ENCODE data around the gene PXMP4. TPM values are rescaled to one million over a fixed set of nuclear protein-coding genes. Genes with fewer than 3 reads are reported as not detected.

Gene PXMP4
- total RNA-seq, 2 experiments from 2014 or later: 3.6 to 4.1 TPM

GRCh38 chr20:33725607-33726264 is 5.6 kb upstream of the PXMP4 start:
- H3K36me3 Mint-ChIP-seq (ENCODE audit: low read depth): no peaks in the 10 kb centered on the region
- no peak overlapping the region for H3K27ac Mint-ChIP-seq
- H3K4me3 ChIP-seq (ENCODE audit: low read length): no peak overlapping the region
- ChIA-PET CTCF (no interaction called here), POLR2A (no interaction called here)
- no peaks in the 10 kb centered on the region for H3K27me3 ChIP-seq (ENCODE audit: control insufficient read depth in 1 of 2, insufficient read depth in 2 of 2, low read length in 2 of 2)
- no peak overlapping the region for H3K4me3 Mint-ChIP-seq
- no peaks in the 10 kb centered on the region for H3K36me3 ChIP-seq (ENCODE audit: insufficient read depth, low read length)
- no peaks in the 10 kb centered on the region for H3K27me3 Mint-ChIP-seq
- intact Hi-C loops (cut with DNase I, micrococcal nuclease): loop anchor here in 1 of 2 experiments (10.0 kb wide), 1 partner anchor 241 kb away; no protein-coding TSS in a partner anchor
- no peaks in the 10 kb centered on the region for H3K4me1 Mint-ChIP-seq (ENCODE audit: low read depth)
- no peaks in the 10 kb centered on the region for H3K9me3 ChIP-seq (ENCODE audit: control insufficient read depth in 1 of 2, insufficient read depth in 1 of 2, low read length in 2 of 2)
- no peak for ATAC-seq (ENCODE audit: poor library complexity)
- no peak overlapping the region for H3K27ac ChIP-seq (ENCODE audit: low read depth in 1 of 2, low read length in 2 of 2)
- peaks cover 5% of the 10 kb centered on the region for H3K4me1 ChIP-seq (ENCODE audit: insufficient read depth, low read length)
- no peak for TF ChIP-seq CTCF (IDR thresholded peaks at IDR 0.05)
- H3K9me3 Mint-ChIP-seq: no peaks in the 10 kb centered on the region
- no peak for DNase-seq

- intact Hi-C loops (cut with DNase I, micrococcal nuclease): loop anchor here in 1 of 2 experiments (5.0 to 10.0 kb wide), 2 partner anchors 240 to 317 kb away; no protein-coding TSS in a partner anchor
- DNase-seq (peak in 1 of 14 experiments; percentile 9), ATAC-seq (ENCODE audit: poor library complexity) (no peak)
- Mint-ChIP-seq H3K4me3 (no peak overlapping the region), H3K27me3 (no peaks in the 10 kb centered on the region), H3K36me3 (ENCODE audit: low read depth) (no peaks in the 10 kb centered on the region), H3K27ac (no peak overlapping the region), H3K4me1 (ENCODE audit: low read depth) (peaks cover 7% of the 10 kb centered on the region), H3K9me3 (no peaks in the 10 kb centered on the region)
- no peak overlapping the region for H3K27ac ChIP-seq (ENCODE audit: low read depth in 1 of 2, low read length in 2 of 2)
- H3K36me3 ChIP-seq (ENCODE audit: insufficient read depth, low read length): no peaks in the 10 kb centered on the region
- no peaks in the 10 kb centered on the region for H3K27me3 ChIP-seq (ENCODE audit: control insufficient read depth in 1 of 2, insufficient read depth in 2 of 2, low read length in 2 of 2)
- TF ChIP-seq CTCF (IDR thresholded peaks at IDR 0.05): no peak
- POLR2A ChIA-PET: no interaction called here
- no peak overlapping the region for H3K4me3 ChIP-seq (ENCODE audit: low read length)
- CTCF ChIA-PET: no interaction called here
- H3K4me1 ChIP-seq (ENCODE audit: insufficient read depth, low read length): peaks cover 12% of the 10 kb centered on the region
- H3K9me3 ChIP-seq (ENCODE audit: control insufficient read depth in 1 of 2, insufficient read depth in 1 of 2, low read length in 2 of 2): no peaks in the 10 kb centered on the region
These were observed 4.5 kb upstream of the PXMP4 start for GRCh38 chr20:33724439-33725094.

- peak overlapping the region; percentile 68 for H3K4me3 Mint-ChIP-seq
- no peaks in the 10 kb centered on the region for H3K36me3 ChIP-seq (ENCODE audit: insufficient read depth, low read length)
- DNase-seq (no peak), ATAC-seq (ENCODE audit: poor library complexity) (no peak)
- ChIA-PET CTCF (interaction anchor here (0.7 kb wide), 2 partner anchors 84 to 1153 kb away, joined by 3 to 4 read pairs; no protein-coding TSS in a partner anchor), POLR2A (interaction anchor here (2.2 to 3.1 kb wide), 3 partner anchors 11 to 53 kb away, joined by 19 to 53 read pairs (median 23); partner anchors contain the start of genes ACTL10 and ZNF341)
- H3K4me1 Mint-ChIP-seq (ENCODE audit: low read depth): peaks cover 18% of the 10 kb centered on the region
- TF ChIP-seq CTCF (IDR thresholded peaks at IDR 0.05): no peak
- no peaks in the 10 kb centered on the region for H3K27me3 Mint-ChIP-seq
- intact Hi-C loops (cut with DNase I, micrococcal nuclease): loop anchor here in 1 of 2 experiments (2.0 to 10.0 kb wide), 4 partner anchors 35 to 314 kb away; partner anchors contain the start of genes CHMP4B and E2F1
- no peaks in the 10 kb centered on the region for H3K9me3 Mint-ChIP-seq
- no peak overlapping the region for H3K4me3 ChIP-seq (ENCODE audit: low read length)
- peaks cover 5% of the 10 kb centered on the region for H3K36me3 Mint-ChIP-seq (ENCODE audit: low read depth)
- no peaks in the 10 kb centered on the region for H3K27me3 ChIP-seq (ENCODE audit: control insufficient read depth in 1 of 2, insufficient read depth in 2 of 2, low read length in 2 of 2)
- H3K27ac Mint-ChIP-seq: peak overlapping the region; percentile 57
- no peaks in the 10 kb centered on the region for H3K9me3 ChIP-seq (ENCODE audit: control insufficient read depth in 1 of 2, insufficient read depth in 1 of 2, low read length in 2 of 2)
- H3K27ac ChIP-seq (ENCODE audit: low read depth in 1 of 2, low read length in 2 of 2): no peak overlapping the region
- H3K4me1 ChIP-seq (ENCODE audit: insufficient read depth, low read length): peaks cover 20% of the 10 kb centered on the region
These were observed 1.5 kb upstream of the PXMP4 start for GRCh38 chr20:33721391-33722140.
